ENCODE results near the gene KRT74.

Gene KRT74

GRCh38 chr12:52573743-52574142 lies at the start of gene KRT74:
TSS of gene KRT74 (minus strand) at chr12:52573843. CDS start at chr12:52573777, 66 bp downstream.
- DNase-seq (ENCODE audit: low read depth) = no peak

DNA sequence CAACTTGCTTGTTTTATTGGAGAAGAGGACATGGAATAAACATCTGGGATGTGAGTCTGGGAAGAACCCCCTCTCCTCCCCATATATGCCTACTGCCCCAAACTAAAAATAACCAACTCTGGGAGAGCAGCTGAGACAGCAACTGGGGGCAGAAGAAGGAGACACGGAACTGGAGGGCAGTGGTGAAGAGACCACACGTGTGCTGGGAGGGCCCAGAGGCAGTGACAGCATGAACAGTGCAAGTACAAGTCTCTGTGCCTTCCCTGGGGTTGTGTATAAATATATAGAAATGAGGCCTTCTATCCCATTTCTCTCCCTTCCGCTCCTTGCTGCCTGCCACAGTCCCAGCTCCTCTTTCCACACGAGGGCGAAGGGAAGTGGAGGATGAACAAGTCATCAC lies 48.7 kb upstream of the KRT74 start:
- DNase-seq (ENCODE audit: low read depth) = no peak

GRCh38 chr12:52618866-52619265 lies 45.2 kb upstream of the KRT74 start:
- no peak for DNase-seq (ENCODE audit: low read depth)

- no peak for DNase-seq (ENCODE audit: low read depth)
Observed at GRCh38 chr12:52618216-52618615, 44.6 kb upstream of the KRT74 start, which contains the start of gene KRT73. TSS of gene KRT73 (minus strand) at chr12:52618559. CDS start at chr12:52618524, 35 bp downstream.

- no peak for DNase-seq (ENCODE audit: low read depth)
Observed at GRCh38 chr12:52617403-52617785, 43.8 kb upstream of the KRT74 start.

DNA sequence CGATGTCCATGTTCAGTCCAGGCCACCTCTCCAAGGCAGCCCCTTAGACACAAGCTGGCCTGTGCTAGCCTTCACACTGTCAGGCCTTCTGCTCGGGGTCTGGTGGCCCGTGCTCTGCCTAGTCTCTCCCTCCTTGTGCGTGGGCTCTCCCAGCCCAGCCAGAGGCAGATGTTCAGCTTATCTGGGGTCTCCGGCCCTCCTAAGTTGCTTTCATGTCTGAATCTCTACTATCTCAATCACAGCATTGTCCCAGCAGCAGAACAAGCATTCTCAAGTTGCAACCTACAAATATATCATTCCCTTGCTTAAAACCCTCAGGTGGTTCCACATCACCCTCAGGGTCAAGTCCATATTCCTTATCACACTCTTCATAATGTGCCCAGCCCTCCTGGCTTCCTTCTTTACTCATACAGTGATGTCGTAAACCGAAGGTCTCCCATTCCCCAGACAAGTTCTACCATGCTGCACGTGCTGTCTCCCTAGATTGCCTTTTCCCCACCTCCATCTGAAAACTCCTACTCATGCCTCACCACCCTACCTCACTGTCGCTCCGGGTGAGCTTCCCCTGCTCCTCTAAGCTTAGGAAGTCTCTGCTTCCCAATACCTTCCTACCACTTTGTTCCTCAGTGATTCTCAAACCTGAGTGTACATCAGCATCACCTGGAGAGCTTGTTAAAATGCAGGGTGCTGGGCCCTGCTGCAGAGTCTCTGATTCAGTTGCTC lies 43.2 kb upstream of the KRT74 start:
- DNase-seq (ENCODE audit: low read depth) = no peak

DNA sequence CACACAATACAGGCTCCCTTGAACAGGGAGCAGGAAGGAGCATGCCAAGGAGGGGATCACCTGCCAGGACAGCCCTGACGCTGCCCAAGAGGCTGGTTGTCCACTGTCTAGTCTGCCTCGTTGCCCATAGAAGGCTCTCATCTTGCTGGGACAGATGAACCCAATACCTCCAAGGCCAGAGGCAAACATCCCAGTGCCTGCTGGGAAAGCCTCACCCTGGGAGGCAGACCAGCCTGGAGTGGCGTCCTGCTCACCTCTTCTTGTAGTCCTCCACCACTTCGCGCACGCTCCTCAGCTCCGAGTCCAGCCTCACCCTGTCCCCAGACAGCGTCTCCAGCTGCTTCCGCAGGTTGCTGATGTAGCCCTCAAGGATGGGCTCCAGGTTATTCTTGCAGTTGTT lies 42.3 kb upstream of the KRT74 start:
- no peak for DNase-seq (ENCODE audit: low read depth)

GRCh38 chr12:52615208-52615868 lies 41.7 kb upstream of the KRT74 start:
- DNase-seq (ENCODE audit: low read depth) = peak; percentile 10

DNA sequence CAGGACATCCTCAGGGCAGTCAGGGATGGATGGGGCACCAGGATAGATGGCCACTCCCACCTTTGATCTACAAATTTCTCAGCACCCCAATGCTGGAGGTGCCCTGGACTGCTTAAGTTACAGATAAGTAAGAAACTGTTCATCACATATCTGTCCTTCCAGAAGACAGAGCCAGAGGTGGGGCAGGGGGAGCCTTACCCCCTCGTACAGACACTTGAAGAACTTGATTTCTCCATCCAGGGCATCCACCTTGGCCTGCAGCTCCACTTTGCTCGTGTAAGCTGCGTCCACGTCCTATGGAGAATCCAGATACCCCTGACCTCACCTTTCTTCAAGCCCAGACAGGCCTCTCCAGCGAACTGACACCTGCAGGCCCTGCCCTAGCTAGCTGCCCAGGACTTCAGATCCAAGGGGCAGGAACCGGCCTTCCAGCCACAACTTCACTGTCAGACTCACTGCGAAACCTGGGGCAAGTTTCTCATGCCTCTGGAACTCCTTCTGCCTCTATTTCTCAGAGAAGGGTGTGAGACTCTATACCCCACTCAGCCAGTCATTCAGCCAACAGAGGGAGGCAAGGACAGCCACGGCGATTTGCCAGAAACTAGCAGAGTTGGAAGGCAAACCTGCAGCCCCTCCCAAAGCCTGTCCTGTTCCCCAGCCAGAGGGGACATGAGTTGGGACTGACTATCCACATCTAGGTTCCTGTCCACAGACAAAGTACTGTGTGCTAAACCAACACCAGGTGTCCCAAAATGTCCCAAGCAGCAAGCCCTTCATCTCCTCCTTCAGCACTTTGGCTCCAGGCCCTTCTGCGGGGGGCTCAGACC lies 41.0 kb upstream of the KRT74 start:
- DNase-seq (ENCODE audit: low read depth) = no peak

GRCh38 chr12:52613384-52614030 lies 39.9 kb upstream of the KRT74 start:
- DNase-seq (ENCODE audit: low read depth) = no peak

DNA sequence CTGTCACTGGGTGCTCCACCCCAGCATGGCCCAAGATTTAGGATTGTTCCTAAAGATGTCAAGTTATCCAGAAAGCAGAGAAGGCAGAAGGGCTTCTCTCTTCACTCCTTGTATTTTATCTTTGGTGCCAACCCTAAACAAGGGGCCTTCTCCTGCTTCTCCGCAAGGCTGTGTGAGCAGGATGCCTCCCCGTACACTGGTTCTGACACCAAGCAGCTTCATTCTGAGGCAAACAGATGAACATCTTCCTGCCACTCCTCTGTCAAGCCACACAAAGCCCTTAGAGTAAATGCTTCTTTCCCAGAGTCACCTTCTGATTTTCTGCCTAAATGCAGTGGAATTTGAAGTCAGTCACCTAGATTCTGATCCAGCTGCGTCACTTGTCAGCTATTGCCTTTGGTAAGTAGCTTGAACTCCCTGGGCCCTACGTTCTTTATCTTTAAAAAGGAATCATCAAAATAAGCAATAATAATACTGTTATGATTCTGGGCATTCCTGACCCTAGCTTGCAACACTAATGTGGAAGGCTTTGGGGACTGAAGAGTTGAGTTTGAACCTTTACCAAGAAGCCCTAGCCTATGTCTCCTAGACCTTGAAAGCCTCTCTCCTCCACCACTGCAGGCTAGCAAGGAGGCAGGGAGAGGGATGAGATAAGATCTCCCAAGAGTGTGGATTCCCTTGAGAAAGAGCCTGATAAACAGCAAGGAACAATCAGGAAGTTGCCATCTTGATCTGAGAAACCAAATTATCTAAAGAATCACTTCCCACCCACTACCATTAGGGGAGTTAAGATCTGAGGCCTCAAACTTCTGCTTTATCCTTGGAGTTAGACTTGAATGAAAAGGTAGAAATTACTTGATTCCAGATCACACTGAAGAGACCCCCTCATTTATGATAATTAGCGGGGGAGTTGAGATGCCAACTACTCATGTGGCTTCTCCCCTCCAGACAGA lies 39.1 kb upstream of the KRT74 start:
- no peak for DNase-seq (ENCODE audit: low read depth)

DNA sequence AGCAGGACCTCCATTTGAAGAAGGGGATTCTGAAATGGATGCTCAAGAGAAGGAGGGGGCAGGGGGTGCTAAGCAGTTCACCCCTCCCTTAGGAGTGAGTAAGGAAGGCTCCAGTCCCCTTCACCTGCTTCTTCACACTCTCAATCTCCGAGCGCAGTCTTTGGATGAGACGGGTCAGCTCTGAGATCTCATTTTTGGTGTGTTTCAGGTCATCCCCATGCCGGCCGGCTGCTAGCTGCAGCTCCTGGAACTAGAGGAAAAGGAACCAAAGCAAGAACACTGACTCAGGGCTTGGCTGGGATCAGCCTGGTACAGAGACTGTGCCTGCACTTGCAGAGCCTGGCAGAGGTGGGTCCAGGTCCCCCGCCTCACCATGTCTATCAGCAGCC lies 37.4 kb upstream of the KRT74 start:
- DNase-seq (ENCODE audit: low read depth) = no peak

- no peak for DNase-seq (ENCODE audit: low read depth)
Observed at GRCh38 chr12:52608826-52609630, 35.4 kb upstream of the KRT74 start.

GRCh38 chr12:52608161-52608560 lies 34.5 kb upstream of the KRT74 start:
- DNase-seq (ENCODE audit: low read depth) = no peak

DNA sequence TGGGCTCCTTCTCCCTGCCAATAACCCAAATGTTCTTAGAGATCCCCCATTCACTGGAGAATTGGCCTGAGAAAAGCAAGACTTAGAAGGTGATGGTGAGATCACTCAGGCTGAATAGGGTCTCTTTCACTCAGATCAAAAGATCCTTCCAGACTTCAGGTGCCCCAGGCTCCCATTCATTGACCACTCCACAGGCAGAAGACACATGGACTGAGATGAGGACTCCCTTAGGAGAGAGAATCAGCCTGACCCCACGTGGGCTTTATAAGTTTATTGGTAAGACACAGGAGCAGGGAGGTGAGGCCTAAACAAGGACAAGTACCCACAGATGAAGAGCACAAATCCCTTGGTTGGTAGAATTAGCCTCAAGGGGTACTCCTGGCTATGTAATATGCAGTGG lies 33.7 kb upstream of the KRT74 start:
- no peak for DNase-seq (ENCODE audit: low read depth)

DNA sequence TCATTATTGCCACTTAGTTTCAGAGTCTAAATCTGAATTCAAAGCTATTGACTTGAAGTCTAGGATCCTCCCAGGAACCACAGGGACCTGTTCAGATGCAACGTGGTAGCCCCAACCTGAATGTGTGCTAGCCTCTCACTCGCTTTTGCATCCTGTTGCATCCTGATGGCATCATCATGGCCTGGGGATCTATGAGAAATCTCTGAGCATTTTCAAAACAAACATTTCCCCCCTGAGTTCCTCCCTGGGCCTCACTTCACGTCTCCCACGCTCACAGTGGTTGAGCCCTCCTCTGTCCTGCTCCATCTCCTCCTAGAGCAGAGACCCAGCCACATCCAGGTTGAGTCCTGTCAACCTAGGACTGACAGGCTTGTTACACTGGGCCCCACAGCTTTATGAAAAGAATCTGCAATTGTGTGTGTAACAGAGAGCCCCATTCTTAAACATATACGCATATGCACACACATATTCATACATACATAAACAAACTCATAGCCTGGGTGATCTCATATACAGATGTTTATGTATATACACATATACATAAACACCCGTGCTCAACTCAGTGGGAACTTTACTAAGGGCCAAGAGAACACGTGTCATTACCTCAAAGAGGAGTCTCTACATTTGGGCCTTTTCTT lies 33.1 kb upstream of the KRT74 start:
- DNase-seq (ENCODE audit: low read depth) = no peak

- DNase-seq (ENCODE audit: low read depth) = no peak
Observed at GRCh38 chr12:52606096-52606495, 32.5 kb upstream of the KRT74 start.

DNA sequence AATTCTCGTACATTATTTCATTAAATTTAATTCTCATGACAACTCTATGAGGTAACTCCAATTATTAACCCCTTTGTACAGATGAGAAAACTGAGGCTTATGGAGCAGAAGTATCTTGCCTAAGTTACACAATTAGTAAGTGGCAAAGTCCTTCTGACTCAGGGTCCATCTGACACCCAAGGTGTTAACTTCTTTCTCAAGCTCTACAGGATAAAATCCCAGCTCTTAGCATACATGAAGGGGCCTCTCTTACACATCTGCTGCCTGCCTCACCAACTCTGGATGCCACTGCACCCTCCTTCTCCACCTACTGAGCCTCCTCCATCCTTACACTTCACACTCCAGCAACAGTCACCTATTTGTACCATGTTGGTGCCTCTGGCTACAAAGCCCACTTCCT lies 31.9 kb upstream of the KRT74 start:
- DNase-seq (ENCODE audit: low read depth) = no peak

DNA sequence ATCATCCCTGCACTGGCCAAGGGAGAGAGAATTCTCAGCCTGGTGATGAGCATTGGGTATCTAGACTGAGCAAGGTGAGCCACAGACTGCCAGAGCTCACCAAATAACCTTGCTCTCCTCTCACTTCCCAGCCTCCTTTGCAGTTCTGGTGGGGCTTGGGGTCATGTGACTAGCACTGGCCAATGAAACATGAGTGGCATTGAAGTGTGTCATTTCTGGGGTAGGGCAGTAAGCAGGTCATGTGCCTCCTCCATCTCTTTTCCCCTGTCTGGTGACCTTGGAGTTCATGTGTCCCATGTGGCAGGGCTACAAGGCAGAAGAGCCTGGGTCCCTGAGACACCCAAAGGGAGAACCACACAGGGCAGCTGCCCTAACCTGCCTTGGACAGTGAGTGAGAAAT lies 31.2 kb upstream of the KRT74 start:
- DNase-seq (ENCODE audit: low read depth) = no peak

DNA sequence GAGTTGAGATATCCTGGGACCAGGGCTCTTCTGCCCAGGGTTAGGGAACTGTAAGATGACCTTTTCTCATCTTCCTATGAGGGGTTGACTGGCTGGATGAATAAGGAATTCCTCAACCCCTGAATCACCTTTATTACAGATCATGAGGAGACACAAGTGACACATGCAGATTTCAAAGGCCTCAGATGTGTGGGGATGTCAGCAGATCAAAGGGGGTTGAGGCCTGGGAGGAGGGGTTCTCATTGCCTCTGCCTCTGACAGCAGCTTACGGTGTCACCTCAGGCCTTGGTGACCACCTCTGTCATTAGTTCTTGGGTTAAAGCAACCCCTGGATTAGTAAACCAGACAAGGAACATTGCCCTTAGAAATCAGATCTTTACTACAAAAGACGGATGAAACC lies 29.7 kb upstream of the KRT74 start:
- DNase-seq (ENCODE audit: low read depth) = peak; percentile 34

Data from ELR (cell line).